K562 (cell line): ENCODE measurements around the gene ACTL10.

Experiments used
- CHD2 ChIP-seq: IDR thresholded peaks from 2 replicates; pipeline ENCODE4 v1.6.1; 2011; ENCODE audit warnings: low read depth, low read length
- FOS ChIP-seq: IDR thresholded peaks from 3 replicates; pipeline ENCODE4 v1.6.1; 2011; ENCODE audit not compliant: insufficient read length; ENCODE audit errors: extremely low read depth

DNA sequence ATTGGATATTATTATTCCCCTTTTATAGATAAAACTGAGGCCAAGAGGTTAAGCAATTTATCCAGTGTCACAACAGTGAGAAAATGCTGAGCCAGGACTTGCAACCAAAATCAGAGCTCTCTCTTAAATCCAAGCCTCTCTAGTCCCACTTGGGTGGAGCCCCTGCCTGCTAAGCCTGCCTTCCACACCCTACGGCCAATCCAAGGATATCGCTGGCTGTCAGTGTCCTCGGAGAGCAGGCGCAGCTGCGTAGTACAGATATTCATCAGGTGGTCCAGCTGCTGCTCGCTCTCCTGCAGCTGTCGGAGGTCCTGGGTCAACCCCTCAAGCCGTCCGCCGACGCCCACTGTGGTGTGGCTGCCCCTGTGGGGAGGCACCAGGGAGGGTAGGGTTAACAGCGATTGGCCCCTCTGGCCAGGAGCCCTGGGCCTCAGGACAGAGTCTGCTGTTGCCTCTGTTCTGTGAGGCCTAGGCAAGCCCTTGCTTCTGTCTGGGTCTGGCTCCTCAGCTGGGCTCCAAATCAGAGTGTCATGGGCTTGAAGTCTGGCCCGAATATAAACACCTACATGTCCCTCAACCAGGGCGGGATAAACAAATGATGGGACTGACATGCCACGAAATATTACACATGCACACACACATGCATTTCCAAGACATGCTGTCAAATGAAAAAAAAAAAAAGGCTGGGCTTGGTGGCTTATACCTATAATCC is 11.4 kb downstream of the ACTL10 start:
- no peak for TF ChIP-seq CHD2
- TF ChIP-seq FOS = no peak
